HG03025 (cell line): Measurements from ENCODE around the gene TCF15.
"Not testable (repeated sequence)": the region's sequence is repeated elsewhere in the genome, so short reads cannot be mapped to it uniquely, and the experiment has no call there.

ENCODE experiments used
- ATAC-seq: cut with Tn5 transposase; IDR thresholded peaks from one replicate; pipeline ENCODE4 v1.9.1; 2021; ENCODE audit warnings: mild to moderate bottlenecking, moderate library complexity; ENCODE audit not compliant: unreplicated experiment, low FRiP score

Gene TCF15

GRCh38 chr20:642398-643174, 32.5 kb upstream of the TCF15 start:
- no peak for ATAC-seq

DNA sequence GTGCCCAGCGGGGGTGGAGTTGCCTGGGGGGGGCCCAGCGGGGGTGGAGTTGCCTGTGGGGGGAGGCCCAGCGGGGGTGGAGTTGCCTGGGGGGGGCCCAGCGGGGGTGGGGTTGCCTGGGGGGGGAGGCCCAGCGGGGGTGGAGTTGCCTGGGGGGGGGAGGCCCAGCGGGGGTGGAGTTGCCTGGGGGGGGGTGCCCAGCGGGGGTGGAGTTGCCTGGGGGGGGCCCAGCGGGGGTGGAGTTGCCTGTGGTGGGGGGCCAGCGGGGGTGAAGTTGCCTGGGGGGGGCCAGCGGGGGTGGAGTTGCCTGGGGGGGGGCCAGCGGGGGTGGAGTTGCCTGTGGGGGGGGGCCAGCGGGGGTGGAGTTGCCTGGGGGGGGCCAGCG, 31.9 kb upstream of the TCF15 start:
- not testable (repeated sequence) for ATAC-seq

- no peak for ATAC-seq
These were observed 31.4 kb upstream of the TCF15 start for GRCh38 chr20:641516-641875.

DNA sequence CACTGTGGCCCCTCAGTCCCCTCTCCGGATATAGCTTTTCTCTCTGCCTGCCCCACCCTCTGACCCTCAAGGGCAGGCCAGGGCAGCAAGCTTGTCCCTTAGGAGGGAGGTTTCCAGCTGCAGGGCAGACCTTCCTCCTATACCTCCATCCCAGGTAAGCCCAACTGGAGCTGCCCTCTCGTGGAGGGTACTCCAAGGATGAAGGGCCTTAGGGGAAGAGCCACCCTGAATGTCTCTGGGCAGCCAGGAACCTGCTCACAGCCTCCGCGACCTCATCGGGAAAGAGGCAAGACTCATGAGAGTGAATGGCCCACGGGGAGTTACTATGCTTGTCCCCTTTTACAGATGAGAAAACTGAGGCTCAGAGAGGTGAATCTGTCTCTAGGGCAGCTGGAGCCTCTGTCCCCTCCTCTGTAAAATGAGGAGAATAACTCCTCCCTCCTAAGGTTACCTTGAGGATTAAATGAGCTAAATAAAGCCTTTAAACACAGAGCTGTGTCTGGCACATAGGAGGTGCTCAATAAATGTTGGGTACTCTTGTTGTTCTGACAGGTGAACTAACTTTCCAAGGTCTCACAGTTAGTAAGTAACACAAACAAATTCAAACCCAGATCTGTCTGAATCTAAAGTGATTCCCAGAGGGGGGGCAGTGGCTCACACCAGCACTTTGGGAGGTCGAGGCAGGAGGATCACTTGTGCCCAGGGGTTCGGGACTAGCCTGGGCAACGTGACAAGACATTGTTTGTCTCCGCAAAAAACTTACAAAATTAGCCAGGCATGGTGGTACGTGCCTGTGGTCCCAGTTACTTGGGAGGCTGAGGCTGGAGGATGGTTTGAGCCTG, 30.8 kb upstream of the TCF15 start:
- no peak for ATAC-seq

GRCh38 chr20:638579-638978, 28.5 kb upstream of the TCF15 start:
- no peak for ATAC-seq

DNA sequence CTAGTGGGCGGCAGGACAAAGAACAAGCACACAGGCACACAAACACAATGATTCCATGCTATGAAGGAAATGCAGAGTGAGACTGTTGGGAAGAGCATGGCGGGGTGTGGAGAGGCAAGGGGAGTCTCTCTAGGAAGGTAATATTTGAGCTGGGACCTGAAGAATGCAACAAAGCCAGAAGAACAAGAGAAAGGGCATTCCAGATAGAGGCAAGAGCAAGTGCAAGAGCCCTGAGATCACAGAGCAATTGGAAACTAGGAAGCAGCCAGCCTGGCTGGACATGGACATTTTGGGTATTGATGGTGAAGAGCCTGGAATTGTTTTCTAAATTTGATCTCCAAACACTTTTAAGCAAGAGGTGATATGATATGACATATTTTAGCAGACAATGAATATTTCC, 27.4 kb upstream of the TCF15 start:
- no peak for ATAC-seq

GRCh38 chr20:635893-636338, 25.8 kb upstream of the TCF15 start:
- no peak for ATAC-seq

DNA sequence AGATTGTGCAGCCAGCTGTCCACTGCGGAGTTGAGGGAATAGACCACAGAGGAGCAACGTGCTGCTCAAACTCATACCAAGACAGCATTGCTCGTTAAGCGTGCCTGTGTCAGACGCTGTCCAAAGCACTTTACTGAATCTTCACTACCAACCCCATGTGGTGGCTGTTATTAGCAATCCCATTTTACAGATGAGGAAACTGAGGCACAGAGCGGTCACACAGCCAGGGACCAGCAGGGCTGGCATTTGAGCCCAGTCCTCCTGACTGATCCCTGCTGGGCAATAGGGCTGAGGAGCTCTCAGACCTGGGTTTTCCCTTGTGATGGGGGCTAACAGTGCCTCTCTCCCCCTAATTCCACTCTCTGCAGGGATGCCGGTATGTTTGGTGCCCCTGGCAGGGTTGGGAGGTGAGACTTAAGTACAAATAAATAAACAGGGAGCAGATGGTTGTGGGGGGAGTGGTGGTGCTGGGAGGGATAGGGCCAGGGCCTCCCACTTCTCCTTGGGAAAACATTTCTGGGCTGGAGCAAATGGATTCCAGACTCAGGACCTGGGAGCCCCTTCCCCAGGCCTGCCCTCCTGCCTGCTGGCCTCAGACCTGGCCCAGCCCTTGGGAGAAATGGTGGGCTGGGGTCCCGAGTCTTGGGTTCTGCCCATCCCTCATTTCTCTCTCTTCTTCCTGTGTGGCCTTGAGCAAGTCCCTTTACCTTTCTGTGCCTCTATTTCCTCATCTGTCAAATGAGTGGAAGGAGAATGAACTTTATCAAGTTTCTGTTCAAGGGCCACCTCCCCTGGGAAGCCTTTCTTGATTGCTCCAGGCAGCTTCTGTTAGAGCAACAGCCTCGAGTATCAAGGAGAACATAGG, 25.2 kb upstream of the TCF15 start:
- no peak for ATAC-seq

- ATAC-seq = no peak
These were observed 24.2 kb upstream of the TCF15 start for GRCh38 chr20:634148-634925.

DNA sequence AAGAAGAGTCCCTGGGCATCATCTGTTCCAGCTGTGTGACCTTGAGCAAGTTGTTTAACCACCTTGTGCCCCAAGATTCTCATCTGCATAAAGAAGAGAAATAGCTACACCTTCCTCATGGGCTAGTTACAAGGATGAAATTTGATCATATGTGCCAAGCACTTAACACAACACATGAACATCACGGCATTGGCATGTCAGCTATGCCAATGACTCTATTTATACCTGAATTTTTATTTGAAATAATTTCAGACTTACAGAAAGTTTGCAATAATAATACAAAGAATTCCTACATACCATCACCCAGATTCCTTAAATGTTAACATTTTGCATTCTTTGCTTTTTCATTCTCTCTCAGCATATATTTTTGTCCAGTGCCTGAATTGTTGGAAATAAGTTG, 21.0 kb upstream of the TCF15 start:
- ATAC-seq = no peak

- no peak for ATAC-seq
These were observed 16.5 kb upstream of the TCF15 start for GRCh38 chr20:626579-626978.

- ATAC-seq = no peak
These were observed 15.3 kb upstream of the TCF15 start for GRCh38 chr20:625360-625932.

DNA sequence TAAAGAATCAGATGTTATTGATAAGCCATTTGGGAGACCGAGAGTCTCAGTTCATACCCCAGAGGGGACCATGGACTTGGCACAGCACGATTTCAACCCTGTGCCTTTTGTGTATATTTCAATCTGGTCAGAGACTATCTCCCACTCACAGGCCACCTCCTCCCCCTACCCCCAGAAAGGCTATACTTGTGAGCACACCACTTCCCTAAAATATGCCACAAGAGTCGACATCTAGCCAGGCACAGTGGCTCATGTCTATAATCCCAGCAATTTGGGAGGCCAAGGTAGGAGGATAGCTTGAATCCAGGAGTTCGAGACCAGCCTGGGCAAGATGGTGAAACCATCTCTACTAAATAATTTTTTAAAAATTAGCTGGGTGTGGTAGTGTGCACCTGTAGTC, 13.6 kb upstream of the TCF15 start:
- ATAC-seq = no peak

- ATAC-seq = no peak
These were observed 12.9 kb upstream of the TCF15 start for GRCh38 chr20:623021-623420.

- no peak for ATAC-seq
These were observed 12.1 kb upstream of the TCF15 start for GRCh38 chr20:622161-622560.

DNA sequence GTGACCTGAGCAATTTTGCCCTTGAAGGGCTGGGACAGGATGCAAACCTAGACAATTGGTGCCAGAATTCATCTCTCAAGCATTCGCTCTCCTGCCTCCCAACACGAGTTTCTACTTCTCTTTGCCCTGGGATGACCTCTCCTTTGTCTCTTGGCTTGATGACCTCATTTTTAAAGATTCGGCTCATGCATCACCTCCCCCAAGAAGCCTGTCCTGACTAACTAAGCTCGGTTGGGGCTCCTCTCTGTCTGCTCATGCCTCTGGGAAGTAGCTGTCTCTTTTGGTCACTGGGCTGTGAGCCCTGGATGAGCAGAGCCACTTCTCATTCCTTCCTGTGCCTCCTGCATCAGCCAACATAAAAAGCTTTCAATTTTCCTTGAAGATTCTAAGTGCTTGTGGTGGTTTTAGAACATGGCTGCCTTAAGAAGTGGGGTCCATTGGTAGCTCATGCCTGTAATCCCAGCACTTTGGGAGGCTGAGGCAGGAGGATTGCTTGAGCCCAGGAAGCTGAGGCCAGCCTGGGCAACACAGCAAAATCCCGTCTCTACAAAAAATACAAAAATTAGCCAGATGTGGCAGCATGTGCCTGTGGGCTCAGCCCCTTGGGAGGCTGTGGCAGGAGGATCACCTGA, 11.1 kb upstream of the TCF15 start:
- no peak for ATAC-seq

- ATAC-seq = no peak
These were observed 10.1 kb upstream of the TCF15 start for GRCh38 chr20:620246-620645.

DNA sequence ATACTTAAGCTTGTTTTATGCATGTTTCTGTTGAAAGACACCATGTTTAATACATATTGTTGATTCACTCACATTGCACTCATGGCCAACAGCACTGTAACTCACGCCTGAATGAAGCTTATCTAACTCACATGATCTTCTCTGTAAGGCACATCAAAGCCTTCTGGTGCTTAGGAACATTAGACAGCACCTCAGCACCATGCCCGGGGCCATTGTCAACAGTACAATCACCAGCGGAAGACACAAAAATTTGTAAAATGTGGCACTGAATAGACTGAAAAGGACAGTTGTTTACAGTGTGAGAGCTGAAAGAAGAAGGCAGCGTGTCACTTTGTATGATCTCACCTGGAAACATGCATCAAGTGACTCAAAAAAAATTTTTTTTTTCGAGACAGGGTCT, 8.9 kb upstream of the TCF15 start:
- ATAC-seq = no peak

DNA sequence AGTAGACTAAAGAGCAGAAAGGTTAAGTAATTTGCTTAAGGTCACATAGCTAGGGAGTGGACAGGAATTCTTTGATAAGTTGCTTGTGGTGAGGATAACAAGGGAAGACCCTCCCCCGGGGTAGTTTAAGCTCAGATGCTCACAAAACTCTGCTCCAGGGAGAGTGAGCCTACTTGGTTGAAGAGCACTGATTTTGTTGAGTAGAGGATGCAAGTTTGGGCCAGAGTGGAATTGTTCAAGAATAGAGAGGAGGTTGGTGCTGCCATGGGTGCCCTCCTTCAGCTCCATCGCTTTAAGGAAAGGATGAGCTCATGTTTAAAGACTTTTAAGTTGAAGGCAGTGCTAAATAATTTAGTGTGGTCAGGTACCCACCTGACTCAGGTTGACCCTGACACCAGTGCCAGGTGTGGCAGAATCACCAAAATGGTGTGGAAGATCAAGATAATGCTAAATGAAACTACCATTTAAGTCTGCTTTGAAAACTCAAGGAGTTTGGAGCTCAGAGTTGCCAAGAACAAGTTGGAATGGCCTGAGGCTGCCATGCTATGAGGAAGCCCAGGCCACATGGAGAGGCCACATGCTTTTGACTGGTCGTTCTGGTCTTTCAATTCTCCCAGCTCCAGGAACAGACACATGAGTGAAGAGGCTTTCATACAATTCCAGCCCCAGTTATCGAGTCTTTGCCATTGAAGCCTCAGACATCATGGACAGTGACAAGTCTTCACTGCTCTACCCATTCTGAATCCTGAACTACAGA, 8.0 kb upstream of the TCF15 start:
- ATAC-seq = no peak
